Fibroblast of the aortic adventitia (primary cell): ENCODE measurements around the gene ACYP2. TPM values are rescaled to one million over a fixed set of nuclear protein-coding genes. Genes with fewer than 3 reads are reported as not detected.

ENCODE experiments used
- DNase-seq: peaks from one replicate; pipeline ENCODE4 v3.0.0-alpha.2; 2010; ENCODE audit warnings: low read depth
- H3K4me3 ChIP-seq: 2 replicates; pipeline ENCODE4 v1.5.1; 2011; ENCODE audit warnings: low read depth, mild to moderate bottlenecking, control low read depth, low read length, moderate library complexity
- CTCF ChIP-seq: IDR thresholded peaks from 2 replicates; pipeline ENCODE4 v1.5.1; 2011; ENCODE audit warnings: mild to moderate bottlenecking, low read length, control low read depth, inconsistent platforms; ENCODE audit not compliant: insufficient read depth
- total RNA-seq: library from RNA; depleted of rRNA; stranded (reverse); fragments of >200 nt; gene quantifications from 2 replicates; pipeline ENCODE4 v1.2.3, GENCODE V29; 2012; ENCODE audit warnings: low replicate concordance

Gene ACYP2
- total RNA-seq, 1 donor, result 11.5 TPM

GRCh38 chr2:54237428-54237827, 122.0 kb downstream of the ACYP2 start:
- no peak for DNase-seq
- no peak overlapping the region for H3K4me3 ChIP-seq
- TF ChIP-seq CTCF, result no peak

GRCh38 chr2:54239427-54239826, 124.0 kb downstream of the ACYP2 start:
- no peak overlapping the region for H3K4me3 ChIP-seq
- TF ChIP-seq CTCF, result no peak
- peak; percentile 82 for DNase-seq

GRCh38 chr2:54240515-54241469, 125.4 kb downstream of the ACYP2 start:
- H3K4me3 ChIP-seq, result no peak overlapping the region
- peak; percentile 59 for DNase-seq
- no peak for TF ChIP-seq CTCF

DNA sequence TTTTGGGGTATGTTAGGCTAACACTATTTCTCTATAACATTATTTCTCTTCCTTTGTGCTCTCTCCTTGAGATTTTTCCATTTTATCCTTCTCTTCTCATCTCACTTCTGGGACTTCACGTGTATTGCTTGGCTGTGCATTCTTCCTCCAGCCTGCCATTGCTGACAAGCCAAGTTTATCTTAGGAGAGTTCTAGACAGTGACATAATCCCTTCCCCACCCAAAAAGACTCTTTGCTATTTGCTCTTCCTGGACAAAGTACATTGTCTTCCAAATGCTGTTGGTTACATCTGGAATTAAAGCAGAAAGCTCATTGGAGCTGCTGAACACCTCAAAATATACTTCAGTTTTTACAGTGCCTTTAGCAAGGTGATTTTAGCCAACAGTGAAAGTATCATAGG, 131.7 kb downstream of the ACYP2 start:
- TF ChIP-seq CTCF, result no peak
- DNase-seq, result peak; percentile 40
- H3K4me3 ChIP-seq, result no peak overlapping the region

DNA sequence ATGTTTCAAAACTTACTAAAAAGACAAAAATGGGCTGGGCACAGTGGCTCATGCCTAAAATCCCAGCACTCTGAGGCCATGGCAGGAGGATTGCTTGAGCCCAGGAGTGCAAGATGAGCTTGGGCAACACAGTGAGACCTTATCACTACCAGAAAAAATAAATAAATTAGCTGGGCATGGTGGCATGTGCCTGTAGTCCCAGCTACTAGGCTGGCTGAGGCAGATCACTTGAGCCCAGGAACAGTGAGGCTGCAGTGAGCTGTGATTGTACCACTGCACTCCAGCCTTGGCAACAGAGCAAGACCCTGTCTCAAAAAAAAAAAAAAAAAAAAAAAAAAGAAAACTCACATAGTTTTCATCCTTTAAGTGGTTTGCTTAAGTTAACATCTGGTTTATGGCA, 134.2 kb downstream of the ACYP2 start:
- no peak overlapping the region for H3K4me3 ChIP-seq
- TF ChIP-seq CTCF, result no peak
- no peak for DNase-seq

GRCh38 chr2:54254180-54254579, 138.8 kb downstream of the ACYP2 start:
- DNase-seq, result no peak
- no peak overlapping the region for H3K4me3 ChIP-seq
- no peak for TF ChIP-seq CTCF
